A673 (cell line): ENCODE measurements around the gene TRIM41.

Source experiments
- EZH2 ChIP-seq: fragments of 200-600 bp; sonication (generic); IDR thresholded peaks from 2 replicates; pipeline ENCODE4 v1.6.1; 2017; ENCODE audit warnings: borderline replicate concordance, low read depth, mild to moderate bottlenecking, mixed read lengths, antibody characterized with exemption, low read length; ENCODE audit not compliant: poor library complexity, severe bottlenecking
- TF ChIP-seq, protein P1 (sequence below): fragments of 300-800, 200-600 bp; sonication (generic); conservative IDR thresholded peaks from 2 replicates; pipeline ENCODE4 v1.5.1; 2017; ENCODE audit warnings: low read depth, mild to moderate bottlenecking, antibody characterized with exemption, low read length, moderate library complexity, mixed read lengths

DNA sequence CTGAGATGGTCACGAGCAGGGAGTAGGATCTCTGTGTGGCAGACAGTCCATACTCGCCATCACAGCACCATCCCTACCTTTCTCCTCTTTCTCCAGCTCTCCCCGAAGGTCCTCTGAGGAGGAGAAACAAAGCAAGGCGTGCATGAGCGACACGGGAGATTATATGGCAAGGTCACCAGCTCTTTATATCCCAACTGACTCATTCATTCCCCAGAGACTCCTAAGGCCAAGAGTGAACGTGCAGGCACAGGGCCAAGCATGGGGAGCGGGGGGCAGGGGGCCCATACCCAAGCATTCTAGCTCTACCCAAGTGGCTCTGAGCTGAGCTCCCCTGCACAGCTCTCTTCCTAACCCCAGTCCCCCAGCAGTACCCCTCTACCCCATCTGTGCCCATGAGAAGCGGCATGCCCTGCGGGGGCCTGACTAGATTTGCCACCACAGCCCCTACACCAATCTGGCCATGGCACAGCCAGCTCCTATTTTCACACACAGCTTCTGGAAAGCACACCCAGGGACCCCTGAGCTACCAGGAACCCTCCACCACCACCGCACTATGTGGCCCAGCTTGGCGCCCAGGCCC is 24.9 kb upstream of the TRIM41 start:
- no peak for TF ChIP-seq EZH2
- TF ChIP-seq, protein P1, sequence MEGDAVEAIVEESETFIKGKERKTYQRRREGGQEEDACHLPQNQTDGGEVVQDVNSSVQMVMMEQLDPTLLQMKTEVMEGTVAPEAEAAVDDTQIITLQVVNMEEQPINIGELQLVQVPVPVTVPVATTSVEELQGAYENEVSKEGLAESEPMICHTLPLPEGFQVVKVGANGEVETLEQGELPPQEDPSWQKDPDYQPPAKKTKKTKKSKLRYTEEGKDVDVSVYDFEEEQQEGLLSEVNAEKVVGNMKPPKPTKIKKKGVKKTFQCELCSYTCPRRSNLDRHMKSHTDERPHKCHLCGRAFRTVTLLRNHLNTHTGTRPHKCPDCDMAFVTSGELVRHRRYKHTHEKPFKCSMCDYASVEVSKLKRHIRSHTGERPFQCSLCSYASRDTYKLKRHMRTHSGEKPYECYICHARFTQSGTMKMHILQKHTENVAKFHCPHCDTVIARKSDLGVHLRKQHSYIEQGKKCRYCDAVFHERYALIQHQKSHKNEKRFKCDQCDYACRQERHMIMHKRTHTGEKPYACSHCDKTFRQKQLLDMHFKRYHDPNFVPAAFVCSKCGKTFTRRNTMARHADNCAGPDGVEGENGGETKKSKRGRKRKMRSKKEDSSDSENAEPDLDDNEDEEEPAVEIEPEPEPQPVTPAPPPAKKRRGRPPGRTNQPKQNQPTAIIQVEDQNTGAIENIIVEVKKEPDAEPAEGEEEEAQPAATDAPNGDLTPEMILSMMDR, result no peak
